Measurements from ENCODE around the gene IGSF11.

IGSF11 gene

GRCh38 chr3:118963711-118964110 is 70.9 kb downstream of the IGSF11 start:
- no peaks in the 10 kb centered on the region for H3K36me3 ChIP-seq (ENCODE audit: control insufficient read depth, insufficient read depth, low read length)
- no peak overlapping the region for H3K4me3 ChIP-seq (ENCODE audit: low read length)
- no peaks in the 10 kb centered on the region for H3K27me3 ChIP-seq (ENCODE audit: control insufficient read depth, insufficient read depth, low read length)
- H3K4me1 ChIP-seq (ENCODE audit: control insufficient read depth, insufficient read depth, low read length): no peaks in the 10 kb centered on the region
- H3K27ac ChIP-seq (ENCODE audit: low read depth, low read length): no peak overlapping the region
- H3K9ac ChIP-seq (ENCODE audit: low read length): no peak overlapping the region

- H3K27me3 ChIP-seq (ENCODE audit: control insufficient read depth, insufficient read depth, low read length): no peaks in the 10 kb centered on the region
- no peak overlapping the region for H3K4me3 ChIP-seq (ENCODE audit: low read length)
- H3K36me3 ChIP-seq (ENCODE audit: control insufficient read depth, insufficient read depth, low read length): no peaks in the 10 kb centered on the region
- no peaks in the 10 kb centered on the region for H3K4me1 ChIP-seq (ENCODE audit: control insufficient read depth, insufficient read depth, low read length)
- no peak overlapping the region for H3K9ac ChIP-seq (ENCODE audit: low read length)
- no peak overlapping the region for H3K27ac ChIP-seq (ENCODE audit: low read depth, low read length)
These were observed 73.7 kb downstream of the IGSF11 start for GRCh38 chr3:118960876-118961450.

- H3K9ac ChIP-seq (ENCODE audit: low read length): no peak overlapping the region
- H3K27me3 ChIP-seq (ENCODE audit: control insufficient read depth, insufficient read depth, low read length): no peaks in the 10 kb centered on the region
- H3K27ac ChIP-seq (ENCODE audit: low read depth, low read length): no peak overlapping the region
- H3K36me3 ChIP-seq (ENCODE audit: control insufficient read depth, insufficient read depth, low read length): no peaks in the 10 kb centered on the region
- H3K4me3 ChIP-seq (ENCODE audit: low read length): no peak overlapping the region
- H3K4me1 ChIP-seq (ENCODE audit: control insufficient read depth, insufficient read depth, low read length): no peaks in the 10 kb centered on the region
These were observed 78.6 kb downstream of the IGSF11 start for GRCh38 chr3:118955914-118956556.

- H3K27ac ChIP-seq (ENCODE audit: low read depth, low read length): no peak overlapping the region
These were observed 83.6 kb downstream of the IGSF11 start for GRCh38 chr3:118951089-118951488.

GRCh38 chr3:118949113-118949760 is 85.4 kb downstream of the IGSF11 start:
- Histone ChIP-seq H3K27ac (ENCODE audit: low read depth, low read length) (no peak overlapping the region), H3K27me3 (ENCODE audit: control insufficient read depth, insufficient read depth, low read length) (no peaks in the 10 kb centered on the region), H3K9ac (ENCODE audit: low read length) (no peak overlapping the region), H3K4me1 (ENCODE audit: control insufficient read depth, insufficient read depth, low read length) (no peaks in the 10 kb centered on the region), H3K4me3 (ENCODE audit: low read length) (no peak overlapping the region), H3K36me3 (ENCODE audit: control insufficient read depth, insufficient read depth, low read length) (no peaks in the 10 kb centered on the region)

More at GRCh38 chr3:118951089-118951488, 83.6 kb downstream of the IGSF11 start:
- Histone ChIP-seq H3K4me3 (ENCODE audit: low read length) (no peak overlapping the region), H3K9ac (ENCODE audit: low read length) (no peak overlapping the region), H3K27me3 (ENCODE audit: control insufficient read depth, insufficient read depth, low read length) (no peaks in the 10 kb centered on the region), H3K36me3 (ENCODE audit: control insufficient read depth, insufficient read depth, low read length) (no peaks in the 10 kb centered on the region), H3K4me1 (ENCODE audit: control insufficient read depth, insufficient read depth, low read length) (no peaks in the 10 kb centered on the region)

- no peak overlapping the region for H3K9ac ChIP-seq (ENCODE audit: low read length)
- no peak overlapping the region for H3K4me3 ChIP-seq (ENCODE audit: low read length)
- no peaks in the 10 kb centered on the region for H3K27me3 ChIP-seq (ENCODE audit: control insufficient read depth, insufficient read depth, low read length)
- H3K36me3 ChIP-seq (ENCODE audit: control insufficient read depth, insufficient read depth, low read length): no peaks in the 10 kb centered on the region
- H3K27ac ChIP-seq (ENCODE audit: low read depth, low read length): no peak overlapping the region
- H3K4me1 ChIP-seq (ENCODE audit: control insufficient read depth, insufficient read depth, low read length): no peaks in the 10 kb centered on the region
These were observed 86.5 kb downstream of the IGSF11 start for GRCh38 chr3:118948146-118948545.

- Histone ChIP-seq H3K36me3 (ENCODE audit: control insufficient read depth, insufficient read depth, low read length) (no peaks in the 10 kb centered on the region), H3K27ac (ENCODE audit: low read depth, low read length) (no peak overlapping the region), H3K4me1 (ENCODE audit: control insufficient read depth, insufficient read depth, low read length) (no peaks in the 10 kb centered on the region), H3K4me3 (ENCODE audit: low read length) (no peak overlapping the region), H3K27me3 (ENCODE audit: control insufficient read depth, insufficient read depth, low read length) (no peaks in the 10 kb centered on the region), H3K9ac (ENCODE audit: low read length) (no peak overlapping the region)
These were observed 88.2 kb downstream of the IGSF11 start for GRCh38 chr3:118946449-118946848.

- H3K4me1 ChIP-seq (ENCODE audit: control insufficient read depth, insufficient read depth, low read length): no peaks in the 10 kb centered on the region
- no peaks in the 10 kb centered on the region for H3K36me3 ChIP-seq (ENCODE audit: control insufficient read depth, insufficient read depth, low read length)
- H3K4me3 ChIP-seq (ENCODE audit: low read length): no peak overlapping the region
- H3K27ac ChIP-seq (ENCODE audit: low read depth, low read length): no peak overlapping the region
- H3K9ac ChIP-seq (ENCODE audit: low read length): no peak overlapping the region
- H3K27me3 ChIP-seq (ENCODE audit: control insufficient read depth, insufficient read depth, low read length): no peaks in the 10 kb centered on the region
These were observed 88.8 kb downstream of the IGSF11 start for GRCh38 chr3:118945834-118946233.

GRCh38 chr3:118943597-118943996 is 91.0 kb downstream of the IGSF11 start:
- no peaks in the 10 kb centered on the region for H3K27me3 ChIP-seq (ENCODE audit: control insufficient read depth, insufficient read depth, low read length)
- no peak overlapping the region for H3K27ac ChIP-seq (ENCODE audit: low read depth, low read length)
- no peaks in the 10 kb centered on the region for H3K4me1 ChIP-seq (ENCODE audit: control insufficient read depth, insufficient read depth, low read length)
- H3K4me3 ChIP-seq (ENCODE audit: low read length): no peak overlapping the region
- no peaks in the 10 kb centered on the region for H3K36me3 ChIP-seq (ENCODE audit: control insufficient read depth, insufficient read depth, low read length)
- no peak overlapping the region for H3K9ac ChIP-seq (ENCODE audit: low read length)

- Histone ChIP-seq H3K9ac (ENCODE audit: low read length) (no peak overlapping the region), H3K27me3 (ENCODE audit: control insufficient read depth, insufficient read depth, low read length) (no peaks in the 10 kb centered on the region), H3K4me3 (ENCODE audit: low read length) (no peak overlapping the region), H3K36me3 (ENCODE audit: control insufficient read depth, insufficient read depth, low read length) (no peaks in the 10 kb centered on the region), H3K4me1 (ENCODE audit: control insufficient read depth, insufficient read depth, low read length) (no peaks in the 10 kb centered on the region), H3K27ac (ENCODE audit: low read depth, low read length) (no peak overlapping the region)
These were observed 92.0 kb downstream of the IGSF11 start for GRCh38 chr3:118942671-118943070.

- H3K27ac ChIP-seq (ENCODE audit: low read depth, low read length): no peak overlapping the region
- H3K27me3 ChIP-seq (ENCODE audit: control insufficient read depth, insufficient read depth, low read length): no peaks in the 10 kb centered on the region
- no peaks in the 10 kb centered on the region for H3K36me3 ChIP-seq (ENCODE audit: control insufficient read depth, insufficient read depth, low read length)
- H3K4me3 ChIP-seq (ENCODE audit: low read length): no peak overlapping the region
- H3K9ac ChIP-seq (ENCODE audit: low read length): no peak overlapping the region
- no peaks in the 10 kb centered on the region for H3K4me1 ChIP-seq (ENCODE audit: control insufficient read depth, insufficient read depth, low read length)
These were observed 92.5 kb downstream of the IGSF11 start for GRCh38 chr3:118942195-118942594.

GRCh38 chr3:118941236-118941635 is 93.4 kb downstream of the IGSF11 start:
- H3K9ac ChIP-seq (ENCODE audit: low read length): no peak overlapping the region
- H3K36me3 ChIP-seq (ENCODE audit: control insufficient read depth, insufficient read depth, low read length): no peaks in the 10 kb centered on the region
- H3K27me3 ChIP-seq (ENCODE audit: control insufficient read depth, insufficient read depth, low read length): no peaks in the 10 kb centered on the region
- no peak overlapping the region for H3K27ac ChIP-seq (ENCODE audit: low read depth, low read length)
- no peak overlapping the region for H3K4me3 ChIP-seq (ENCODE audit: low read length)
- H3K4me1 ChIP-seq (ENCODE audit: control insufficient read depth, insufficient read depth, low read length): no peaks in the 10 kb centered on the region

All from rectal smooth muscle tissue (tissue), 1 donor.